IgD-negative memory B cell (primary cell): ENCODE results near the gene GABRB1. TPM values are rescaled to one million over a fixed set of nuclear protein-coding genes. Genes with fewer than 3 reads are reported as not detected.

Experiments used
- H3K27ac Mint-ChIP-seq, 3 donors: one replicate each; pipeline ENCODE4 v1.8.0; 2020 to 2022; ENCODE audit warnings: mild to moderate bottlenecking in 3 of 3, mixed read lengths in 3 of 3, moderate library complexity in 1 of 3
- H3K27me3 Mint-ChIP-seq: one replicate; pipeline ENCODE4 v1.8.0; 2021; ENCODE audit warnings: mixed read lengths
- H3K36me3 Mint-ChIP-seq: one replicate; pipeline ENCODE4 v1.8.0; 2020; ENCODE audit warnings: mild to moderate bottlenecking, mixed read lengths
- H3K4me1 Mint-ChIP-seq, 3 donors: one replicate each; pipeline ENCODE4 v1.8.0; 2020 to 2022; ENCODE audit warnings: mixed read lengths in 3 of 3, mild to moderate bottlenecking in 1 of 3
- H3K4me3 Mint-ChIP-seq, 4 donors: one replicate each; pipeline ENCODE4 v1.8.0; 2020 to 2022; ENCODE audit warnings: mild to moderate bottlenecking in 4 of 4, mixed read lengths in 4 of 4, moderate library complexity in 3 of 4
- H3K9me3 Mint-ChIP-seq, 3 donors: one replicate each; pipeline ENCODE4 v1.8.0; 2020 to 2021; ENCODE audit warnings: mixed read lengths in 3 of 3, mild to moderate bottlenecking in 1 of 3
- polyA plus RNA-seq: library from polyadenylated mRNA; unstranded; fragments of 300-500 nt; fragmentation: Illumina TruSeq; gene quantifications from one replicate; pipeline ENCODE4 v1.2.3, GENCODE V29; 2021

The GABRB1 gene
- polyA plus RNA-seq, 1 donor from 2014 or later = not detected

GRCh38 chr4:47475411-47475810, 444.0 kb downstream of the GABRB1 start:
- no peaks in the 10 kb centered on the region for H3K9me3 Mint-ChIP-seq
- H3K36me3 Mint-ChIP-seq = peaks cover 3% of the 10 kb centered on the region
- no peak overlapping the region for H3K4me3 Mint-ChIP-seq
- no peak overlapping the region for H3K27ac Mint-ChIP-seq
- H3K27me3 Mint-ChIP-seq = no peaks in the 10 kb centered on the region
- H3K4me1 Mint-ChIP-seq = no peaks in the 10 kb centered on the region

Other genes with a start within 250 kb of the GABRB1 start
- not detected for gene COX7B2, start 122.3 kb upstream of the GABRB1 start, polyA plus RNA-seq
- gene GABRA4, start 38.0 kb upstream of the GABRB1 start, polyA plus RNA-seq = not detected